H1 (cell line): ENCODE measurements around the gene RBBP8. TPM values are rescaled to one million over a fixed set of nuclear protein-coding genes. Genes with fewer than 3 reads are reported as not detected.

ENCODE experiments used
- CTCF ChIA-PET: fragments of 300-600 bp; sonication (Branson Sonifier 250); formaldehyde crosslinking; loops from one replicate; lab custom pipeline; 2021; ENCODE audit not compliant: partially characterized antibody; lab: Charles Lee
- POLR2A ChIA-PET: fragments of 300-600 bp; sonication (Branson Sonifier 250); formaldehyde crosslinking; loops from one replicate; lab custom pipeline; 2021; ENCODE audit warnings: inconsistent platforms; ENCODE audit not compliant: partially characterized antibody; lab: Charles Lee
- DNase-seq, 2 experiments: peaks; one replicate each; pipeline versions ENCODE4 v3.0.0 to v3.0.0-alpha.2; 2010 to 2022; ENCODE audit warnings: low spot score in 2 of 2, low read depth in 1 of 2, mixed read lengths in 1 of 2
- FAIRE-seq: peaks from 2 replicates; lab custom pipeline; 2011; peaks lifted over from hg19 to GRCh38; lab: Jason Lieb, UNC
- H2AFZ ChIP-seq: 2 replicates; pipeline ENCODE4 v1.8.1; 2012; ENCODE audit warnings: low read length, inconsistent platforms
- H2AK5ac ChIP-seq: 2 replicates; pipeline ENCODE4 v1.6.1; 2013; ENCODE audit warnings: low read depth, low read length
- H2BK120ac ChIP-seq: replicated peaks from 2 replicates; pipeline ENCODE3; 2013; ENCODE audit warnings: low read depth, low read length, inconsistent platforms
- H2BK12ac ChIP-seq: 2 replicates; pipeline ENCODE4 v1.6.1; 2013; ENCODE audit warnings: low read depth, low read length
- H2BK15ac ChIP-seq: 2 replicates; pipeline ENCODE4 v1.6.1; 2013; ENCODE audit warnings: low read length
- H2BK20ac ChIP-seq: 2 replicates; pipeline ENCODE4 v1.6.1; 2013; ENCODE audit warnings: low read length
- H2BK5ac ChIP-seq: 2 replicates; pipeline ENCODE4 v1.6.1; 2013; ENCODE audit warnings: low read depth, low read length
- H3K14ac ChIP-seq: 2 replicates; pipeline ENCODE4 v1.6.1; 2013; ENCODE audit warnings: inconsistent platforms; ENCODE audit not compliant: insufficient read length
- H3K18ac ChIP-seq: 2 replicates; pipeline ENCODE4 v1.6.1; 2013; ENCODE audit warnings: low read length; ENCODE audit errors: extremely low read depth
- H3K23ac ChIP-seq: 2 replicates; pipeline ENCODE4 v1.6.1; 2013; ENCODE audit warnings: inconsistent platforms; ENCODE audit not compliant: insufficient read length
- H3K23me2 ChIP-seq: 2 replicates; pipeline ENCODE4 v1.6.1; 2013; ENCODE audit warnings: low read depth, low read length
- H3K27ac ChIP-seq: 2 replicates; pipeline ENCODE4 v1.6.1; 2011; ENCODE audit warnings: low read depth, low read length, inconsistent platforms
- H3K27me3 ChIP-seq, 4 experiments: replicated peaks in 1 of 4; 1 replicate in 1 of 4; 2 replicates in 3 of 4; pipeline versions ENCODE4 v1.6.1 to v1.8.1; 2011 to 2013; ENCODE audit warnings: low read length in 3 of 4, mild to moderate bottlenecking in 3 of 4, inconsistent platforms in 2 of 4, mixed read lengths in 2 of 4, moderate library complexity in 1 of 4; ENCODE audit not compliant: control insufficient read depth in 3 of 4, insufficient read depth in 3 of 4; ENCODE audit errors: extremely low read depth in 1 of 4
- H3K36me3 ChIP-seq, 4 experiments: 2 replicates each; pipeline versions ENCODE4 v1.6.1 to v1.8.1; 2011 to 2013; ENCODE audit warnings: mild to moderate bottlenecking in 4 of 4, low read length in 3 of 4, moderate library complexity in 2 of 4, control low read depth in 1 of 4, inconsistent platforms in 1 of 4; ENCODE audit not compliant: insufficient read depth in 4 of 4, control insufficient read depth in 2 of 4
- H3K4ac ChIP-seq: replicated peaks from 2 replicates; pipeline ENCODE3; 2013; ENCODE audit warnings: low read length, low read depth, mixed read lengths, inconsistent platforms; ENCODE audit not compliant: insufficient read length
- H3K4me1 ChIP-seq, 4 experiments: replicated peaks in 1 of 4; 1 replicate in 1 of 4; 2 replicates in 3 of 4; pipeline versions ENCODE4 v1.6.1 to v1.8.1; 2011 to 2013; ENCODE audit warnings: low read length in 3 of 4, inconsistent platforms in 2 of 4, mixed read lengths in 1 of 4; ENCODE audit not compliant: insufficient read depth in 4 of 4, control insufficient read depth in 3 of 4
- H3K4me2 ChIP-seq, 2 experiments: 2 replicates each; pipeline versions ENCODE4 v1.6.1 to v1.8.1; 2011 to 2013; ENCODE audit warnings: low read depth in 2 of 2, low read length in 2 of 2, control low read depth in 1 of 2, inconsistent platforms in 1 of 2, mild to moderate bottlenecking in 1 of 2; ENCODE audit not compliant: insufficient read depth in 1 of 2
- H3K4me3 ChIP-seq, 4 experiments: fragments of 200-600, 300-600 bp in 1 of 4; sonication (generic), shearing (Covaris generic), sonication (Bioruptor Twin) in 1 of 4; 2 replicates each; pipeline versions ENCODE4 v1.5.1 to v1.8.1; 2011 to 2016; ENCODE audit warnings: low read length in 4 of 4, low read depth in 3 of 4, control low read depth in 2 of 4, inconsistent platforms in 2 of 4, mild to moderate bottlenecking in 2 of 4, mixed read lengths in 1 of 4, moderate library complexity in 1 of 4; ENCODE audit not compliant: insufficient read depth in 2 of 4; ENCODE audit errors: extremely low read depth in 1 of 4
- H3K56ac ChIP-seq: replicated peaks from 2 replicates; pipeline ENCODE3; 2013; ENCODE audit warnings: low read depth, mild to moderate bottlenecking, mixed read lengths, low read length, inconsistent platforms; ENCODE audit not compliant: insufficient read length
- H3K79me1 ChIP-seq: 2 replicates; pipeline ENCODE4 v1.6.1; 2013; ENCODE audit warnings: low read depth, low read length, control low read depth
- H3K79me2 ChIP-seq, 2 experiments: 2 replicates each; pipeline versions ENCODE4 v1.6.1 to v1.8.1; 2012 to 2013; ENCODE audit warnings: low read length in 2 of 2, mild to moderate bottlenecking in 2 of 2, inconsistent platforms in 1 of 2; ENCODE audit not compliant: insufficient read depth in 2 of 2, control insufficient read depth in 1 of 2
- H3K9ac ChIP-seq, 4 experiments: replicated peaks in 1 of 4; 1 replicate in 1 of 4; 2 replicates in 3 of 4; pipeline versions ENCODE4 v1.6.1 to v1.8.1; 2011 to 2013; ENCODE audit warnings: low read depth in 3 of 4, low read length in 3 of 4, control low read depth in 2 of 4, mild to moderate bottlenecking in 2 of 4, moderate library complexity in 2 of 4, inconsistent platforms in 1 of 4; ENCODE audit errors: extremely low read depth in 1 of 4
- H3K9me3 ChIP-seq, 2 experiments: 2 replicates each; pipeline versions ENCODE4 v1.6.1 to v1.8.1; 2012 to 2013; ENCODE audit warnings: mild to moderate bottlenecking in 2 of 2, moderate library complexity in 2 of 2, control low read depth in 1 of 2, inconsistent platforms in 1 of 2, low read depth in 1 of 2, low read length in 1 of 2, mixed read lengths in 1 of 2; ENCODE audit not compliant: insufficient read depth in 2 of 2
- H4K20me1 ChIP-seq, 2 experiments: replicated peaks in 1 of 2; 2 replicates each; pipeline versions ENCODE3 to v1.8.1; 2011 to 2013; ENCODE audit warnings: inconsistent platforms in 2 of 2, low read length in 2 of 2, mild to moderate bottlenecking in 1 of 2; ENCODE audit not compliant: insufficient read depth in 2 of 2, control insufficient read depth in 1 of 2
- H4K5ac ChIP-seq: 2 replicates; pipeline ENCODE4 v1.6.1; 2013; ENCODE audit warnings: low read length, low read depth, mixed read lengths, inconsistent platforms; ENCODE audit not compliant: insufficient read length
- H4K8ac ChIP-seq: 2 replicates; pipeline ENCODE4 v1.8.0; 2013; ENCODE audit warnings: mild to moderate bottlenecking, moderate library complexity, low read length, inconsistent platforms; ENCODE audit not compliant: insufficient read depth; ENCODE audit errors: extremely low read depth
- H4K91ac ChIP-seq: replicated peaks from 2 replicates; pipeline ENCODE3; 2013; ENCODE audit warnings: low read length, mixed read lengths, inconsistent platforms; ENCODE audit not compliant: insufficient read length
- ASH2L ChIP-seq: fragments of 200-600, 300-600 bp; sonication (generic); IDR thresholded peaks from one replicate; pipeline ENCODE4 v1.7.1; 2017; ENCODE audit warnings: low read length
- CBX8 ChIP-seq: fragments of 300-800, 300-1000 bp; sonication (generic); IDR thresholded peaks from 2 replicates; pipeline ENCODE4 v1.7.1; 2016; ENCODE audit warnings: low read depth, low read length, borderline replicate concordance
- CREB1 ChIP-seq: IDR thresholded peaks from 2 replicates; pipeline ENCODE4 v1.6.1; 2012; ENCODE audit warnings: inconsistent platforms
- CTBP2 ChIP-seq: IDR thresholded peaks from 2 replicates; pipeline ENCODE4 v1.7.0; 2011; ENCODE audit warnings: borderline replicate concordance, mild to moderate bottlenecking, moderate library complexity, mixed read lengths, low read length; ENCODE audit not compliant: insufficient read depth, insufficient read length
- GTF2F1 ChIP-seq: IDR thresholded peaks from 2 replicates; pipeline ENCODE4 v1.6.1; 2012; ENCODE audit warnings: low read depth, low read length, improper control_type of control experiment, borderline replicate concordance
- MAFK ChIP-seq: IDR thresholded peaks from 2 replicates; pipeline ENCODE4 v1.6.1; 2012; ENCODE audit warnings: low read depth, mild to moderate bottlenecking, improper control_type of control experiment, low read length
- NANOG ChIP-seq: IDR thresholded peaks from 2 replicates; pipeline ENCODE4 v1.6.1; 2011; ENCODE audit warnings: low read length, low read depth, mild to moderate bottlenecking, inconsistent platforms; ENCODE audit not compliant: insufficient read depth, poor library complexity, severe bottlenecking
- RXRA ChIP-seq: IDR thresholded peaks from 2 replicates; pipeline ENCODE4 v1.6.1; 2011; ENCODE audit warnings: low read depth, mild to moderate bottlenecking, low read length, moderate library complexity; ENCODE audit not compliant: insufficient read depth
- TAF7 ChIP-seq: optimal IDR thresholded peaks from 2 replicates; pipeline ENCODE3; 2011; ENCODE audit warnings: low read depth, mild to moderate bottlenecking, inconsistent platforms, low read length, moderate library complexity, borderline replicate concordance
- WGBS, 2 experiments: shearing (Covaris generic) in 1 of 2; methylation state at CpG; one replicate each; pipeline versions ENCODE4 v1.1.6 to v1.1.7; 2013 to 2015; ENCODE audit warnings: low lambda C conversion rate in 2 of 2, mixed read lengths in 2 of 2, inconsistent platforms in 1 of 2, low coverage in 1 of 2, missing lambda C conversion rate in 1 of 2; ENCODE audit not compliant: insufficient replicate concordance in 2 of 2, insufficient coverage in 1 of 2, insufficient read length in 1 of 2; ENCODE audit errors: extremely low coverage in 1 of 2, missing lambda C conversion rate in 1 of 2; 5-methylcytosine and 5-hydroxymethylcytosine counted together
- polyA plus RNA-seq, 7 experiments: library from polyadenylated mRNA; depleted of rRNA in 3 of 7; stranded (reverse) in 5 of 7; unstranded in 2 of 7; fragments of >200 nt in 5 of 7; fragments of 200-250 nt in 2 of 7; gene quantifications; 1 replicate in 5 of 7; 2 replicates in 1 of 7; 4 replicates in 1 of 7; pipeline versions ENCODE4 v1.2.1 to v1.2.3, GENCODE V29; 2011 to 2013; ENCODE audit warnings: missing spikeins in 2 of 7, mixed read lengths in 2 of 7
- total RNA-seq: library from RNA; stranded (reverse); fragmentation: NEBNext Ultra II Directional; extraction: Animal tissue kit (Norgen Biotek cat#: 25700); gene quantifications from 2 replicates; pipeline ENCODE4 v1.2.1, GENCODE V29; 2021

Gene RBBP8
- total and polyA plus RNA-seq, 2 of the 8 experiments (the other 6 are each of a cell fraction or from before 2014, with no cell fraction given): 16.1 to 65.8 TPM

GRCh38 chr18:23059541-23060465, 126.7 kb downstream of the RBBP8 start:
- Histone ChIP-seq H4K20me1 (no peaks in the 10 kb centered on the region), H3K4me2 (no peak overlapping the region), H3K79me1 (no peaks in the 10 kb centered on the region), H3K4me1 (no peaks in the 10 kb centered on the region), H4K91ac (no peak overlapping the region), H3K4ac (no peak overlapping the region), H3K9ac (no peak overlapping the region), H3K14ac (no peak overlapping the region), H3K27me3 (no peaks in the 10 kb centered on the region), H4K5ac (no peak overlapping the region), H3K79me2 (no peaks in the 10 kb centered on the region), H3K23ac (no peak overlapping the region), H2BK20ac (no peak overlapping the region), H3K23me2 (no peaks in the 10 kb centered on the region), H2BK15ac (no peak overlapping the region), H2AK5ac (no peak overlapping the region), H3K4me3 (no peak overlapping the region), H3K9me3 (0 out of 4 replicates have a peak, but pooled peaks cover 2 to 4% of the 10 kb centered on the region in 2 experiments), H2AFZ (0 out of 2 replicates have a peak overlapping the region, but pooled peaks have one; percentile 11), H3K56ac (no peak overlapping the region), H3K36me3 (no peaks in the 10 kb centered on the region), H3K18ac (no peak overlapping the region), H2BK120ac (no peak overlapping the region), H4K8ac (no peak overlapping the region), H3K27ac (no peak overlapping the region), H2BK12ac (no peak overlapping the region), H2BK5ac (no peak overlapping the region)
- CTCF ChIA-PET: no interaction called here
- POLR2A ChIA-PET: interaction anchor here (0.6 kb wide), 1 partner anchor 230 kb away, joined by 3 read pairs; no protein-coding TSS in a partner anchor
- peak; percentile 57 for FAIRE-seq
- WGBS, 2 experiments: 82% methylated on average over 9 of the region's 9 CpGs; no CpG with 5 or more reads in 1 of the 2 experiments
- no peak for DNase-seq
- no peak for TF ChIP-seq MAFK
- no peak for TF ChIP-seq GTF2F1
- no peak for TF ChIP-seq CREB1
- TF ChIP-seq NANOG: no peak
- TF ChIP-seq TAF7: no peak
- no peak for TF ChIP-seq RXRA
- TF ChIP-seq ASH2L: no peak
- no peak for TF ChIP-seq CBX8
- no peak for TF ChIP-seq CTBP2
